Right kidney (tissue), 9 donors: Measurements from ENCODE around the gene GET3.
"Not testable (repeated sequence)": the region's sequence is repeated elsewhere in the genome, so short reads cannot be mapped to it uniquely, and the experiment has no call there.

Experiments
- DNase-seq: peaks from one replicate; pipeline ENCODE4 v3.0.0-alpha.2; 2016
- long read RNA-seq, 8 donors: transcript quantifications; one replicate each; lab custom pipeline, GENCODE V29; 2026

Gene GET3
- long read RNA-seq, donor 1, transcript ASNA1-201 (7 exons, 1,280 nt): major isoform, 58 of 96 reads
- long read RNA-seq, donor 1, partial matches to known transcripts: 37 of 96 reads
- long read RNA-seq, donor 1, other reads (novel, unspliced or antisense): 0 of 96 reads
- long read RNA-seq, donor 2, transcript ASNA1-201 (7 exons, 1,280 nt): major isoform, 33 of 53 reads
- long read RNA-seq, donor 2, partial matches to known transcripts: 17 of 53 reads
- long read RNA-seq, donor 2, other reads (novel, unspliced or antisense): 0 of 53 reads
- long read RNA-seq, donor 3, transcript ASNA1-201 (7 exons, 1,280 nt): major isoform, 12 of 17 reads
- long read RNA-seq, donor 3, partial matches to known transcripts: 5 of 17 reads
- long read RNA-seq, donor 3, other reads (novel, unspliced or antisense): 0 of 17 reads
- long read RNA-seq, donor 4, transcript ASNA1-201 (7 exons, 1,280 nt): major isoform, 25 of 60 reads
- long read RNA-seq, donor 4, partial matches to known transcripts: 34 of 60 reads
- long read RNA-seq, donor 4, other reads (novel, unspliced or antisense): 0 of 60 reads
- long read RNA-seq, donor 5, transcript ASNA1-201 (7 exons, 1,280 nt): major isoform, 36 of 48 reads
- long read RNA-seq, donor 5, partial matches to known transcripts: 12 of 48 reads
- long read RNA-seq, donor 5, other reads (novel, unspliced or antisense): 0 of 48 reads
- long read RNA-seq, donor 6, transcript ASNA1-201 (7 exons, 1,280 nt): major isoform, 31 of 44 reads
- long read RNA-seq, donor 6, partial matches to known transcripts: 12 of 44 reads
- long read RNA-seq, donor 6, other reads (novel, unspliced or antisense): 0 of 44 reads
- long read RNA-seq, donor 7: 0 reads
- long read RNA-seq, donor 8, transcript ASNA1-201 (7 exons, 1,280 nt): major isoform, 54 of 89 reads
- long read RNA-seq, donor 8, partial matches to known transcripts: 34 of 89 reads
- long read RNA-seq, donor 8, other reads (novel, unspliced or antisense): 0 of 89 reads

- DNase-seq: peak; percentile 90
Observed at GRCh38 chr19:12736995-12737834, at the start of gene GET3. TSS of gene GET3 (plus strand) at chr19:12737497. CDS start at chr19:12737506, 9 bp downstream.

- no peak for DNase-seq
Observed at GRCh38 chr19:12689012-12689411, 48.3 kb upstream of the GET3 start.

GRCh38 chr19:12689581-12690216, 47.6 kb upstream of the GET3 start:
- DNase-seq: no peak

GRCh38 chr19:12692960-12693359, 44.3 kb upstream of the GET3 start:
- no peak for DNase-seq

- no peak for DNase-seq
Observed at GRCh38 chr19:12694641-12695040, 42.7 kb upstream of the GET3 start.

GRCh38 chr19:12695096-12695495, 42.2 kb upstream of the GET3 start:
- no peak for DNase-seq

GRCh38 chr19:12695514-12695913, 41.8 kb upstream of the GET3 start:
- DNase-seq: no peak

GRCh38 chr19:12695997-12696365, 41.3 kb upstream of the GET3 start:
- DNase-seq: no peak

- DNase-seq: peak; percentile 85
Observed at GRCh38 chr19:12696366-12697335, 40.6 kb upstream of the GET3 start, which contains the start of gene FBXW9. TSS of gene FBXW9 (minus strand) at chr19:12696631. CDS start at chr19:12696581, 50 bp downstream.

GRCh38 chr19:12697425-12697824, 39.9 kb upstream of the GET3 start:
- DNase-seq: not testable (repeated sequence)

- no peak for DNase-seq
Observed at GRCh38 chr19:12698138-12698537, 39.2 kb upstream of the GET3 start.

- no peak for DNase-seq
Observed at GRCh38 chr19:12701596-12702282, 35.6 kb upstream of the GET3 start.

- DNase-seq: no peak
Observed at GRCh38 chr19:12703046-12703445, 34.3 kb upstream of the GET3 start.

GRCh38 chr19:12705169-12705568, 32.1 kb upstream of the GET3 start:
- no peak for DNase-seq

GRCh38 chr19:12705654-12706331, 31.5 kb upstream of the GET3 start:
- no peak for DNase-seq

- DNase-seq: no peak
Observed at GRCh38 chr19:12706332-12706718, 31.0 kb upstream of the GET3 start.

GRCh38 chr19:12708641-12709040, 28.7 kb upstream of the GET3 start:
- no peak for DNase-seq

GRCh38 chr19:12711187-12711586, 26.1 kb upstream of the GET3 start:
- no peak for DNase-seq

- DNase-seq: not testable (repeated sequence)
Observed at GRCh38 chr19:12712077-12712476, 25.2 kb upstream of the GET3 start.
